Stomach smooth muscle (tissue), 2 donors: ENCODE measurements around the gene PLCL1.

Experiments used
- H3K27ac ChIP-seq: one replicate; pipeline ENCODE4 v1.7.0; 2013; ENCODE audit warnings: mild to moderate bottlenecking, low read length, inconsistent platforms
- H3K27me3 ChIP-seq, 2 donors: one replicate each; pipeline ENCODE4 v1.7.0; 2013; ENCODE audit warnings: low read length in 2 of 2; ENCODE audit not compliant: insufficient read depth in 2 of 2, control insufficient read depth in 1 of 2
- H3K36me3 ChIP-seq, 2 donors: one replicate each; pipeline ENCODE4 v1.7.0; 2013; ENCODE audit warnings: low read length in 2 of 2; ENCODE audit not compliant: control insufficient read depth in 2 of 2, insufficient read depth in 2 of 2
- H3K4me1 ChIP-seq: one replicate; pipeline ENCODE4 v1.7.0; 2013; ENCODE audit warnings: low read length; ENCODE audit not compliant: control insufficient read depth, insufficient read depth
- H3K4me3 ChIP-seq, 2 donors: one replicate each; pipeline ENCODE4 v1.7.0; 2013; ENCODE audit warnings: low read length in 2 of 2
- H3K9ac ChIP-seq, 2 donors: one replicate each; pipeline ENCODE4 v1.7.0; 2013; ENCODE audit warnings: low read length in 2 of 2, mild to moderate bottlenecking in 1 of 2
- H3K9me3 ChIP-seq, 2 donors: one replicate each; pipeline ENCODE4 v1.7.0; 2013; ENCODE audit warnings: low read length in 2 of 2; ENCODE audit not compliant: control insufficient read depth in 2 of 2
- donor health status: healthy.
- donor health status: Pancreatic carcinoma.

Gene PLCL1

DNA sequence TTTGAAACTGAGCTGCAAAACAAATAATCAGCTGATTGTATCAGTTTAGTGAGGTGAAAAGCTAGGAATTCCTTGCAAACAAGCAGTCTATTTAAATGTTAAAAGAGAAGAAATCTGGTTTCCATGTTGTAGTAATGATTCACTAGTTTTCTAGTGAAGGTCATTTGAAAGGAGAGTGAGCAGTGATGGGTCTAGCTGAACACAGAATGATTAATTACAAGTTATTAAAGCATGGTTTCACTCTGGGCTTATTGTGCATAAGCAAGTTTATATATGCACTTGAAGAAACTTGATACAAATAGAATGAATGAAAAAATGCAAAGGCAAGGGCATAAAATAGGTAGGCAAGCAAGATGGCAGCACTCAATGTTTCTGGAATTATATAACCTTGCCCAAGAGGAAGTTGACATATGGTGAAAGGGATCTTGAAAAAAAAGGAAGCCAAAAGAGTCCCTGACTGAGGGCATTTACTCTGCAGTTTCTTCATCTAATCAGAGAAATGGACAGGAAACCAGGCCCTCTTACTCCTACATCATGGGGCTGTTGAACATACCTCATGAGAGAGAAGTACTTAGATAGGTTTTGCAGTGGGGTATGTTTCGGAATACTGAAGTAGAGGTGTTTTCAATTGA, 53.2 kb downstream of the PLCL1 start:
- Histone ChIP-seq H3K9ac (no peak overlapping the region), H3K4me1 (no peaks in the 10 kb centered on the region), H3K27me3 (no peaks in the 10 kb centered on the region), H3K4me3 (no peak overlapping the region), H3K9me3 (peaks cover 0 to 4% of the 10 kb centered on the region in 2 donors), H3K36me3 (no peaks in the 10 kb centered on the region), H3K27ac (no peak overlapping the region)

DNA sequence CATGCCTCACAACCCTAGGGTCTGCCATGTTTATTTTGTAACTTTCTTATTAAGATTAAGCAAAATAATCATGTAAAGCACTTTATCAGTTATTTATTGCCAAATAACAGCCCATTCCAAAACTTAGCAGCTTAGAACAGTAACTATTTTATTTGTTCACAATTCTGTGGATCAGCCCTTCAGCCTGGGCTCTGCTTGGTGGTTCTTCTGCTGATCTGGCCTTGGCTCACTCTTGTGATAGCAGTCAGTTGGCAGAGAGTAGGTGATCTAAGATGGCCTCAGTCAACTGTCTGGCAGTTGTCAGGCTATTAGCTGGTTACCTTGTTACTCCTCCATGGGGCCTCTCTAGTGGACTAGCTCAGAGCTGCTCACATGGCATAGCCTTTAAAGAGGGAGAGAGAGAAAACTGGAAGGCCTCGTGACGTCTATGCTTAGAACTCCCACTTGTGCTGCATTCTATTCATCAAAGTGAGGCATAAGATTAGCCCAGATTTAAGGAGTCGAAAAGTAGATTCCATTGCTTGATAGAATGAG, 54.3 kb downstream of the PLCL1 start:
- Histone ChIP-seq H3K36me3 (no peaks in the 10 kb centered on the region), H3K4me1 (no peaks in the 10 kb centered on the region), H3K9ac (no peak overlapping the region), H3K27ac (no peak overlapping the region), H3K9me3 (peaks cover 0 to 4% of the 10 kb centered on the region in 2 donors), H3K4me3 (no peak overlapping the region), H3K27me3 (no peaks in the 10 kb centered on the region)

DNA sequence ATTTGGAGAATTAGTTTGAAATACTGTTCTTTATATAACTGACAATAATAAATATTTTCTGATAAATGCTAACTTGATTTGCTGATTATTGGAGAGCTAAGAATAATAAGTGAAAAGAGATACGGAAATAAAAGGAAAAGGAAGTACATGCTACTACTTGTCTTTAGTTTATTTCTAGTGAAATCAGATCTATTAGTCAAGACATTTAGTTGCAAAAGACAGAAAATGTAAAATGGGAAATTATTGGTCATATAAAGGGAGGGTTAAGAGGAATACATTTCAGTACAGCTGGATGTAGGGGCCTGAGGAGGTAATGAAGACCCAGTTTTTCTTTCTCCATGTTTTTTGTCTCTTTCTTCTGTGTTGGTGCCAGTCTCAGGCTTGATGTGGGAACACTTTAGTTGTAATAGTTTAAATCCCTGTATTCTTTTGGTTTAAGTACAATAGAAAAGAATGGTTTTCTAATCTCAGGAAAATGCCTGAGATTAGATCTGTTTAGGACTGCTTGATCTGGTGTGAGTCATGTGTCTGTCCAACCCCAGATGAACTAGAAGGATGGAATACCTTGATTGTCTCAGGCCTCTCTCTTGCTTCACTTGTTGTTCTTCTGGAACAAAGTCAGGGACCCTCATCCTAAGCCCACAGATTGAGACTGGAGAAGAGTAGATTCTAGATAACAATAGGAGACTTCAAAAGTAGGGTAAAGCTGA, 58.0 kb downstream of the PLCL1 start:
- H3K4me3 ChIP-seq, result no peak overlapping the region
- H3K36me3 ChIP-seq, result no peaks in the 10 kb centered on the region
- no peaks in the 10 kb centered on the region for H3K4me1 ChIP-seq
- H3K9ac ChIP-seq, result no peak overlapping the region
- H3K27ac ChIP-seq, result no peak overlapping the region
- no peaks in the 10 kb centered on the region for H3K27me3 ChIP-seq
- peaks cover 0 to 4% of the 10 kb centered on the region in 2 donors for H3K9me3 ChIP-seq

DNA sequence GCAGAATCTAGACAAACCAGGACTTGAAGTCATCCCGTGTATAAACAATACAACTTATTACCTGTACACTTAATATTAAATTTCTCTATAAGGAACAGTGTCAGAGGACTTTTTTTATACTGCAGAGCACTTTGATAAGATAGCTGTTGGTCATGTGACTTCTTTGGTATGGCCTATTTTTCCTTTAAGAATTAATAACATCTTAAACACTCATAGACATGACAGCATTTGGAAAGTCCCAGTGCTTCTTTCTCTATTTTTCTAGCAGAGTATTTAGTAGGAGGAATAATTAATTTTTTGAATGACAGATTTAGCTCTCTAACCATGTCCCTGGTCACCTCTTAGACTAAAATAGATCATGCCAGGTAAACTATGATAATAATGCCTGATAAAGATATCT, 59.4 kb downstream of the PLCL1 start:
- H3K9ac ChIP-seq, result no peak overlapping the region
- H3K9me3 ChIP-seq, result peaks cover 0 to 2% of the 10 kb centered on the region in 2 donors
- H3K36me3 ChIP-seq, result no peaks in the 10 kb centered on the region
- no peak overlapping the region for H3K27ac ChIP-seq
- no peak overlapping the region for H3K4me3 ChIP-seq
- H3K27me3 ChIP-seq, result no peaks in the 10 kb centered on the region
- no peaks in the 10 kb centered on the region for H3K4me1 ChIP-seq

DNA sequence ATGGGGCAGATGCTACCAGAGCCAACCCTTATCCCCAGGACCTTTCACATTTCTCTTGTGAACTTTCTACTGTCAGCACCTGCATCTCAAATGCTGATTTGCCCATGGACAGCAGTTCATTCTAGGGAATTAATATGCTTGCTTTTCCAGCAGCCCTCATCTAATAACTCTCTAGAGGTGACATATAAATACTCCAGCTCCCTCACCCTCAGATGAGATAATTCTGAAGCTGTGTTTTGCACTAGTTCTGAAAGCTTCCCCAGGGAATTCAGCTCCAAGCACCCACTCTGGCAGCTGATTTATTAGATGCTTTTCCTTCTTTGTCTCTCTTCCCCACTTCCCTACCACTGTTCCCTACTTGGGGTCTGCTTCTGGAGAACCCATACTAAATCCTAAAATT, 62.1 kb downstream of the PLCL1 start:
- Histone ChIP-seq H3K4me3 (no peak overlapping the region), H3K27me3 (no peaks in the 10 kb centered on the region), H3K9me3 (no peaks in the 10 kb centered on the region), H3K36me3 (no peaks in the 10 kb centered on the region), H3K4me1 (no peaks in the 10 kb centered on the region), H3K27ac (no peak overlapping the region), H3K9ac (no peak overlapping the region)

DNA sequence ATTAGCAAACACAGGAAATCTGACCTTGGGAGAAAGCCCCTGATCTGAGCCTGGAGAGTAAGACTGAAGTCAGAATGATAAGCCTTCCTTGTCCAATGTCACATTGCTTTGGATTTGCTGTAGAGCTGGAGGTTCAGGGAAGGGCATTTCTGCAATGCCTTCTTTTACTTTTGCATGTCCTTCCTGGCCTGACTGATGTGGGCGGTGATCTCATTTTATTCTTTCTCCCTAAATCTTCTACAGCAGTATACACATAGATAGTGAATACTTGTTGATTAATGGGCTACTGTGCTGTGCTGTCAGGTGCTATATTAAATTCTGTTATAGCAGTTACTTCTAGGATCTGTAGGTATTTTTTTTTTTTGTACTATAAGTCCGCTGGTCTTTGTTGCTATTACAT, 62.6 kb downstream of the PLCL1 start:
- Histone ChIP-seq H3K9me3 (no peaks in the 10 kb centered on the region), H3K4me3 (no peak overlapping the region), H3K36me3 (no peaks in the 10 kb centered on the region), H3K9ac (no peak overlapping the region), H3K27ac (no peak overlapping the region), H3K4me1 (no peaks in the 10 kb centered on the region), H3K27me3 (no peaks in the 10 kb centered on the region)

DNA sequence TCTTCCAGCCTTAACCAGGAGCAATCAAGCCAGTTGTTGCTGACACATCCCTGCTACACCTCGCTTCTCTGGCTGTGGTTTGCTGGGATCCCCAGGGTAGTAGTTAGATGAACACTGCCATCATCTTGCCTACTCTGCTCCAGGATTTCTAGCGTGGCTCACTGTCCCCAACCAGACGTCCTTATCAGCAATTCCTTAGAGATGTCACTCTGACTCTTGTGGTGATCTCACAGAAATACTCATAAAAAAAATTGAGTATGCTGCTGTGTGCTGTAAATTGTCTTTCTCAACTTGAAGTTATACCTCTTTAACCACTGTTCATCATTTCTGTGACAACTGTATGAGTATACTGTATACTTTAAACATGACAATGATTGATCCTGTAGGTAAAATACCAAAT, 63.2 kb downstream of the PLCL1 start:
- Histone ChIP-seq H3K9me3 (no peaks in the 10 kb centered on the region), H3K9ac (no peak overlapping the region), H3K27me3 (no peaks in the 10 kb centered on the region), H3K27ac (no peak overlapping the region), H3K4me3 (no peak overlapping the region), H3K36me3 (no peaks in the 10 kb centered on the region), H3K4me1 (no peaks in the 10 kb centered on the region)

DNA sequence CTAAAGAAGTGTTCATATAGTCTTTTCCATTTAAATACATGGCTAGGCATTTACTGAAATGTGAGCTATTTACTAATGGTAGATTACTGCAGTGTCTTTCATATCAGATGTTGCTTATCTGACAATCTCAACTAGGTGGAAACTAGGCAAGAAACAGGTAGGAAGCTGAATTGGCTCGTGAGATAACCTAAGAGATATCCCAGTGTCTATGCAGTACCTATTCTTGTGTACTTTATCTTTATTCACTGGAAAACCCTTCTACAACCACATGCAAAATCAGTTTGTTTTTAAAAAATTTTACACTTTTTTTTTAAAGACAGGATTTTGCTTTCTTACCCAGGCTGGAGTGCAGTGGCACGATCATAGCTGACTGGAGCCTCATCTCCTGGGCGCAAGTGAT, 63.8 kb downstream of the PLCL1 start:
- no peak overlapping the region for H3K27ac ChIP-seq
- H3K36me3 ChIP-seq, result no peaks in the 10 kb centered on the region
- H3K4me1 ChIP-seq, result no peaks in the 10 kb centered on the region
- no peak overlapping the region for H3K4me3 ChIP-seq
- no peaks in the 10 kb centered on the region for H3K27me3 ChIP-seq
- H3K9ac ChIP-seq, result no peak overlapping the region
- no peaks in the 10 kb centered on the region for H3K9me3 ChIP-seq

DNA sequence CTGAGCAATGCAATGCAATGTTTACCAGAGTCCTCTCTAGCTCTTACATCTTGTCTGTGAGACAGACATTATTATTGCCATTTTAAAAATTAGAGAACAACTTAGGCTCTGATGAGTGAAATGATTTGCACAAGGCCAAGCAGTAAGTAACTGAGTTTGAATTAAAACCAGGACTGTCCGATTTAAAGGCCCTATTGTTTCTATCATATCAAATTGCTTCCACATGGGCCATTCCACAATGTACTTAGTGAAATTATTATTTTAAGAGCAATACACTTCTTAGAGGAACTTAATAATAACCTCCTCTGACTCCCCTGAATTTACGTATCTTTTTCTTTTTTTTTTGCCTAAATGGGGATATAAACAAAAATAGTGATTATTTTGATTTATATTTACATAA, 64.6 kb downstream of the PLCL1 start:
- H3K4me3 ChIP-seq, result no peak overlapping the region
- no peaks in the 10 kb centered on the region for H3K27me3 ChIP-seq
- no peak overlapping the region for H3K27ac ChIP-seq
- H3K9ac ChIP-seq, result no peak overlapping the region
- no peaks in the 10 kb centered on the region for H3K36me3 ChIP-seq
- no peaks in the 10 kb centered on the region for H3K4me1 ChIP-seq
- H3K9me3 ChIP-seq, result no peaks in the 10 kb centered on the region

DNA sequence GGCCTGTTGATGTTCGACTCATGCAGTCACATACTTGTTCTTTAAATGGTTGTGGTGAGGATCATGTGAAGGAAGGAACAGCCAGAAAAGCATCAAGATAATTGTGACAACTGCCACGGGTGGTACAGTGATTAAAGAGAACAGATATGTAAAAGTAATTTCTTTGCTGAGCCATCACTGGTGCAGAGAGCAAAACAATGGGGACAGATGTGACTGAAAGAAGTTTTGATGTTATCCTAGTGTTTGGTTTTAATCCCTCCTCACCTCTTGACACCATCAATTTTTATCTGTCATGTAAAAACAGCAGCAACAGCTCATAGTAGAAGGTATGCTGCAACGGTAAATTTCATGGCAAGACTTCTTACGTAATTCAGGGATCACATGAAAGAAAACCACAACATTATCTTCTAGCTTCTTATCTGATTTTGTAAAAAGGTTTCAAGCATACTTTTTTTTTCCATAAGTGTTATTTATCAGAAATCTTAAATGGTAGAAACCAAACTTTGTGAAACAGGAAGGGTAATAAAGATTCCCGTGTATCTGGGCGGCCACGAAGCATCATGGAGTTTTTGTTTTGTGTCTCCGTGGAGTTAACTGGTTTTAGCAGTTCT, 65.2 kb downstream of the PLCL1 start:
- no peaks in the 10 kb centered on the region for H3K27me3 ChIP-seq
- H3K27ac ChIP-seq, result no peak overlapping the region
- H3K4me1 ChIP-seq, result no peaks in the 10 kb centered on the region
- H3K9ac ChIP-seq, result no peak overlapping the region
- H3K4me3 ChIP-seq, result no peak overlapping the region
- no peaks in the 10 kb centered on the region for H3K9me3 ChIP-seq
- H3K36me3 ChIP-seq, result no peaks in the 10 kb centered on the region

DNA sequence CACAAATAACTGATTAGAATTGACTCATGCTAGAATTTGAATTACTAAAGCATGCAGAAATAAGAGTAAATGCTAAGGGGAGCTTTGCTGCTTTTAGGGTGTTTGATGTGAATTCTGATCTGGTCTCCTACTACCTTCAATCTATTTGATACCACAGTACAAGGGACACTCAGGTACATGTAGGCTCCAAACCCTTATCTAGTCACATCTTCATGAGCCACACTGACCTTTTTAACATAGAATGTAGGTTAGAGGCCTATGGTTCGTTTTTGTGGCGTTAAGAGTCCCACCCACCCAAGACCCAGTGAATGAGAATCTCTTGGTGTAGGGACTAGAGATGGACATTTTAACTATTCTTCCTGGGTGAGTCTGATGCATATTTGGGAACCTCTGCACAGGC, 65.7 kb downstream of the PLCL1 start:
- Histone ChIP-seq H3K9me3 (no peaks in the 10 kb centered on the region), H3K4me1 (no peaks in the 10 kb centered on the region), H3K4me3 (no peak overlapping the region), H3K36me3 (no peaks in the 10 kb centered on the region), H3K9ac (no peak overlapping the region), H3K27me3 (no peaks in the 10 kb centered on the region), H3K27ac (no peak overlapping the region)
